ENCODE data around the gene SNX25. TPM values are rescaled to one million over a fixed set of nuclear protein-coding genes. Genes with fewer than 3 reads are reported as not detected.
"Not testable (repeated sequence)": the region's sequence is repeated elsewhere in the genome, so short reads cannot be mapped to it uniquely, and the experiment has no call there.

The SNX25 gene
- total RNA-seq, 2 experiments from 2014 or later, result 18.9 to 21.6 TPM

DNA sequence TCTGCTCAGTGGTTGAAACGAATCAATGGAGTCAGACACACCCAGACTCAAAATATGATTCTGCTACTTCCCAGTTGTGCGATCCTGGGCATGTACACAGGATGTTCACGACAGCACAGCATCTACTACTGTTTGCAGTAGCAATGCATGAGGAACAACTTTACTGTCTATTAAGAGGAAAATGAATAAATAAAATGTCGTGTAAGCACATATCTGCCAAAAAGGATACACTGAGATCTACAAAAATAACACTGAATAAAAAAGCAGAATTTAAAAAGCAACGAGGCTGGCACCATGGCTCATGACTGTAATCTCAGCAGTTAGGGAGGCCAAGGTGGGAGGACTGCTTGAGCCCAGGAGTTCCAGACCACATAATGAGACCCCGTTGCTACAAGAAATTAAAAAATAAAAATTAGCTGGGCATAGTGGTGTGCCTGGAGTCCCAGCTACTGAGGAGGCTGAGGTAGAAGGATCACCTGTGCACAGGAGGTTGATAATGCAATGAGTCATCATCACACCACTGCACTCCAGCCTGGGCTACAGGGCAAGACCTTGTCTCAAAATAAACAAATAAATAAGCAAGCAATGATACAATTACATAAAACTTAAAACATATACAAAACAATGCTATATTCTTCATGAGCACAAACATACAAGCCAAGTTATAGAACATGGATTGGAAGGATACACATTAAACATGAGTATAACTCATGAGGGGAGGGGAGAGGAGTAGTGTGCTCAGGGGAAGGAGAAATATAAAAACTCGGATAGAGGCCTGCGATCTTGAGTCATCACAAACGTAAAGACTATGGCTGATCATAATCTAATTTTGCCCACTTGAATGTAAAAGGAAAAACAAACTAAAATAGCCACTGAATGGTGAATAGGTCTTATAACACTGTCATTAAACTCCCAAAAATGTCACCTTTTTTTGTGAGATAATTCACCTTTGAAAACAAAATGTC lies 14.2 kb upstream of the SNX25 start:
- H3K27me3 Mint-ChIP-seq, result no peaks in the 10 kb centered on the region
- H3K27ac Mint-ChIP-seq, result no peak overlapping the region
- H3K4me1 Mint-ChIP-seq (ENCODE audit: low read depth), result peaks cover 33% of the 10 kb centered on the region
- no peak for DNase-seq
- intact Hi-C loops (cut with micrococcal nuclease), result no loop called here
- CTCF ChIA-PET, result interaction anchor here (2.1 kb wide), 1 partner anchor 11 kb away, joined by 14 read pairs; no protein-coding TSS in a partner anchor
- H3K4me3 Mint-ChIP-seq, result no peak overlapping the region
- peaks cover 23% of the 10 kb centered on the region for H3K36me3 Mint-ChIP-seq
- POLR2A ChIA-PET, result no interaction called here
- H3K9me3 Mint-ChIP-seq, result no peaks in the 10 kb centered on the region

DNA sequence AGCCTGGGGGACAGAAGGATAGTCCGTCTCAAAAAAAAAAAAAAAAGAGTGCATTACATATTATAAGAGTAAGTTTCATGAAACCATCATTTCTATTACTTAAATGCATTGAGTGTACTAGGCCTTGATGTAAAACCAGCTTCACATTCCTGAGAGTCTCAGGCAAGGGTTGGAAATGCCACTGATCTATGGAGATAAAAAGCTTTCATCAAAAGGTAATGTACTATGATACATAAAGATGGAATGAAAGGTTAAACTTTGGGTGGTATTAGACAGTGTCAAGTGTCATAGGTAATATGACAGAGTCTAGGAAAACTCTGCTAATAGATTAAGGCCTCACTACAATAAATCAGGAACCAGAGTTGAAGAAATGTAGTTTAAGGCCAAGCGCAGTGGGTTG lies 13.0 kb upstream of the SNX25 start:
- Mint-ChIP-seq H3K4me3 (no peak overlapping the region), H3K27me3 (no peaks in the 10 kb centered on the region), H3K4me1 (ENCODE audit: low read depth) (peaks cover 33% of the 10 kb centered on the region), H3K36me3 (peaks cover 15% of the 10 kb centered on the region), H3K9me3 (no peaks in the 10 kb centered on the region), H3K27ac (no peak overlapping the region)
- intact Hi-C loops (cut with micrococcal nuclease), result no loop called here
- DNase-seq, result no peak
- ChIA-PET CTCF (interaction anchor here (0.6 to 2.1 kb wide), 4 partner anchors 11 to 157 kb away, joined by 3 to 14 read pairs (median 3); no protein-coding TSS in a partner anchor), POLR2A (interaction anchor here (0.8 kb wide), 1 partner anchor 12 kb away, joined by 3 read pairs; no protein-coding TSS in a partner anchor)

- intact Hi-C loops (cut with micrococcal nuclease); POLR2A ChIA-PET: not testable (repeated sequence)
These were observed 11.2 kb upstream of the SNX25 start for GRCh38 chr4:185198189-185198588.

DNA sequence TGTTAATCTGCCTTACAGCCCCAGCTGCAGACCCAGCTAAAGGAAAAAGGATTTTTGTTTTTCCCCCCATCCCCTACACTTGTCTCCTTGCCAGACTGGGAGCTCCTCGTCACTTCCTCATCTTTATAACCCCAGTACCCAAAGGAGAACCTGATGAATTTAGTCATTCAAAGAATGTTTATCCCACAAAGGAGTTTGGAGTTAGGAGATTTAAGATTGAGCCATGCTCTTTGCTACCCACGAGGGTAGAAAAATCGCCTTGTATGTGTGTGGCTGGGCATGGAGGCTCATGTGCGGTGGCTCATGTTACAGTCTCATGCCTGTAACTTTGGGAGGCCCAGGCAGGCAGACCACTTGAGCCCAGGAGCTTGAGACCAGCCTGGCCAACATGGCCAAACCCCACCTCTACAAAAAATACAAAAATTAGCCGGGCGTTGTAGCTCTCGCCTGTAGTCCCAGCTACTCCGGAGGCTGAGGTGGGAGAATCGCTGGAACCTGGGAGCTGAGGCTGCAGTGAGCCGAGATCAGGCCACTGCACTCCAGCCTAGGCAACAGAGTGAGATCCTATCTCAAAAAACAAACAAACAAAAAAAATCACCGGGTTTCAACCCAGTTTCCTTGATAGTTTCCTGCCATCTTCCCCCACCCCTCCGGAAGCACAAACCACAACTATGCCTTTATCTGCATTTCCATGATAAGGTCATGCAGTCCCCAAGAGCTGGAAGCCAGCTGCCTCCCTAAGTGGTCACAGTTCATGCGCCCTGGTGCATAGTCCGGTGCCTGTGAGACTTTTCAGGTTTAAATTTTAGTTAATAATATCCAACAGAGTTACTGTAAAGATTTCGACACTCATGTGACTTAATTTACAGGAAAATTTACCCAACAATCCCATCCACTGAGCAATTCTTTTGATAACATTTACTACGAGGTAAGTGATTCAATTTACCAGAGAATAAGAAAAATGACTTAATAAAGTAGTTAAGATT lies 7.1 kb upstream of the SNX25 start:
- H3K4me3 Mint-ChIP-seq, result peak overlapping the region; percentile 94
- H3K36me3 Mint-ChIP-seq, result peaks cover 6% of the 10 kb centered on the region
- no peaks in the 10 kb centered on the region for H3K9me3 Mint-ChIP-seq
- POLR2A ChIA-PET, result interaction anchor here (0.6 kb wide), 1 partner anchor 30 kb away, joined by 3 read pairs; no protein-coding TSS in a partner anchor
- no peaks in the 10 kb centered on the region for H3K27me3 Mint-ChIP-seq
- peaks cover 51% of the 10 kb centered on the region for H3K4me1 Mint-ChIP-seq (ENCODE audit: low read depth)
- CTCF ChIA-PET, result interaction anchor here (1.2 to 2.7 kb wide), 2 partner anchors 16 to 18 kb away, joined by 3 to 13 read pairs; no protein-coding TSS in a partner anchor
- intact Hi-C loops (cut with micrococcal nuclease), result loop anchor here (2.0 to 10.0 kb wide), 6 partner anchors 50 to 993 kb away; partner anchors contain the start of genes CENPU and CYP4V2
- DNase-seq, result peak; percentile 52
- H3K27ac Mint-ChIP-seq, result peak overlapping the region; percentile 97

More at GRCh38 chr4:185198189-185198588, 11.2 kb upstream of the SNX25 start:
- not testable (repeated sequence) for H3K27ac Mint-ChIP-seq, DNase-seq, H3K4me3 Mint-ChIP-seq, H3K9me3 Mint-ChIP-seq, H3K27me3 Mint-ChIP-seq
- H3K36me3 Mint-ChIP-seq, result peaks cover 14% of the 10 kb centered on the region
- peaks cover 43% of the 10 kb centered on the region for H3K4me1 Mint-ChIP-seq (ENCODE audit: low read depth)
- CTCF ChIA-PET, result interaction anchor here (1.7 kb wide), 1 partner anchor 14 kb away, joined by 9 read pairs; no protein-coding TSS in a partner anchor

DNA sequence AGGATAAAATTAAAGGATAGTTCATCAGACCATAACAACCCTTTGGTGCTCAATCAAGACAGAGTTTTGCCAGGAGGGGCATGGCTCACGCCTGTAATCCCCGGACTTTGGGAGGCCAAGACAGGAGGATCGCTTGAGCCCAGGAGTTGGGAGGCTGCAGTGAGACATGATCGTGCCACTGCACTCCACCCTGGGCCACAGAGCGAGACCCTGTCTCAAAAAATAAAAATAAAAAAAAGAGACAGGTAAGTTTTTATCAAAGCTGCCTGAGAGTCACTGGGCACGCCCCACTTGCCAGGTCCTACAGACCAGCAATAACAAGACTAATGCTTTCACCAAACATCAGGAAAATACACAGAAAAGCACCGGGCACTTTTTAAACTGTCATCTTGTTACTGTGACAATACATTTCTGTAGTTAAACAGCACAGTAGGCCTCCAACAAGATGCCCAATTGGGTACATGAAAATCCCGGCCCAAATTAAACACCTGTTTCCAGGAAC lies 6.4 kb upstream of the SNX25 start:
- Mint-ChIP-seq H3K27ac (peak overlapping the region; percentile 97), H3K27me3 (no peaks in the 10 kb centered on the region), H3K9me3 (no peaks in the 10 kb centered on the region), H3K4me3 (peak overlapping the region; percentile 94), H3K4me1 (ENCODE audit: low read depth) (peaks cover 48% of the 10 kb centered on the region), H3K36me3 (peaks cover 6% of the 10 kb centered on the region)
- peak; percentile 33 for DNase-seq
- intact Hi-C loops (cut with micrococcal nuclease), result loop anchor here (2.0 to 10.0 kb wide), 6 partner anchors 49 to 992 kb away; partner anchors contain the start of genes CENPU and CYP4V2
- POLR2A ChIA-PET, result no interaction called here
- CTCF ChIA-PET, result interaction anchor here (1.2 to 2.7 kb wide), 2 partner anchors 16 to 19 kb away, joined by 3 to 13 read pairs; no protein-coding TSS in a partner anchor

DNA sequence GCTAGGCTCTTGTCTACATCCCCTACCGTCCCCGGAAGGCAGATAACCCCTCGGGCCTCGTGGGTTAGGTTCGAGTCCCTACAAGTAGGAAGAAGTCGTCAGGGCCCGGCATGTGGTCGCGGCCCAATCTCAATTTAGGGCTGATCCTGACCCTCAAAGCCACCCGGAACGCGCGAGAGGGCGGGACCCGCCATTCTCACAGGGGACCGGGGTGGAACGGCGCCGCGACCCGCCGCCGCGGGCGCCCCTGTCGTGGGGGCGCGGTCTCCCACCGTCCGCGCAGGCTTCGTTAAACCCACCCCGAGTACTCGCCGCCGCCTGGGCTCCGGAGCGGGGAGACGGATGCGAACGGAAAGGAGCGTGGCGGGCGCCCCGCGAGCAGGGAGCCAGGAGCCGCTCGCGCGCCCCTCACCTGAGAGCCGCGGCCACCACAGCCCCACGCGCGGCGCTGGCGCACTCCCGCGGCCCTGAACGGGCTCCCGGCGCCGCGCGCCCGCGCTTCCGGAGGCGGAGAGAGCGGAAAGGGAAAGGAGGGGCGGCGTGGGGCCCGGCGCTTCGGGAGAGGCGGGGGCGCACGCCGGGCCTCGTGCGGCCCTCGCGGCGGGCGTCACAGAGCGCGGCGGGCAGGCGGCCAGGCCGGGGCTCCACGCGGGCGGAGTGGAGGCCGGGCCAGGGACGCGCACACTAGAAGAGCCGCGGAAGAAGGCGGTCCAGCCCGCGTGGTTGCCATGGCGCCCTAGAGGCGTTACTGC lies 5.7 kb upstream of the SNX25 start, which contains the start of gene CFAP97:
Gene CFAP97, minus strand, starts transcription at position 515 of the 752 bp plus-strand sequence. CDS start 12,804 bp downstream, outside the sequence.
- H3K4me1 Mint-ChIP-seq (ENCODE audit: low read depth), result peaks cover 48% of the 10 kb centered on the region
- H3K27me3 Mint-ChIP-seq, result no peaks in the 10 kb centered on the region
- peaks cover 6% of the 10 kb centered on the region for H3K36me3 Mint-ChIP-seq
- peak within 1 kb of the TSS; percentile 94 for H3K4me3 Mint-ChIP-seq
- H3K9me3 Mint-ChIP-seq, result no peaks in the 10 kb centered on the region
- DNase-seq, result peak; percentile 81
- intact Hi-C loops (cut with micrococcal nuclease), result loop anchor here (1.0 to 10.0 kb wide), 10 partner anchors 39 to 991 kb away; partner anchors contain the start of genes CCDC110, CENPU, CYP4V2 and LRP2BP
- ChIA-PET CTCF (interaction anchor here (1.0 kb wide), 1 partner anchor 20 kb away, joined by 3 read pairs; no protein-coding TSS in a partner anchor), POLR2A (interaction anchor here (1.1 kb wide), 1 partner anchor 192 kb away, joined by 4 read pairs; the partner anchor contains the start of genes ANKRD37 and LRP2BP)
- peak within 1 kb of the TSS; percentile 97 for H3K27ac Mint-ChIP-seq

DNA sequence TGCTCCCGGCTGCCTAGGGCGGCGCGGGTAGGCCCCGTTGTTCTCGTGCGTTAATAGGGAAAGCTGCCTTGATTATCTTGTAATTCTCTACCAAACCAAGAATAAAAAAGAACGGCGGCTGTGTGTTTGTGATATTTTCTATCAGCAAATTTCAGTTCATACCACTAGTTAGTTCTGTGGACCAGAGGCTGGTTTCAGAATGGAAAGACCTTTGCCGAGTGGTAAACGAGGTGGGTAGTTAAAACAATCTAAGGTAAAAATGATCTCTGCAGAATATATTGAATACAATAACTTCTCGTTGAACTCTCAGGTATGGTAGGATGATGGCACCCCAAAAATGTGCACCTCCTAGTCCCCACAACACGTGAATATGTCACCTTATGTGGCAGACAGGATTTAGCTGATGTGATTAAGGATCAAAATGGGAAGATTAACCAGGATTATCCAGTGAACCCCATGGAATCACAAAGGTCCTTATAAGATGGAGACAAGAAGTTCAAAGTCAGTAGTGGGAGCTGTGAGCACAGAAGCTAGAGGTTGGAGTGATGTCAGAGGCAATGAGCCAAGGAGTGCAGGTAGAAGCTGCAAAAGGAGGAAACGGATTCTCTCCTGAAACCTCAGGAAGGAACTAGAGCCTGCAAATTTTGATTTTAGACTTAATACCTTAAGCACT lies 5.0 kb upstream of the SNX25 start:
- ChIA-PET CTCF (interaction anchor here (0.7 to 1.1 kb wide), 3 partner anchors 12 to 191 kb away, joined by 3 read pairs; partner anchors contain the start of gene LRP2BP), POLR2A (interaction anchor here (1.1 kb wide), 1 partner anchor 192 kb away, joined by 4 read pairs; the partner anchor contains the start of genes ANKRD37 and LRP2BP)
- no peak for DNase-seq
- Mint-ChIP-seq H3K27ac (peak overlapping the region; percentile 85), H3K4me1 (ENCODE audit: low read depth) (peaks cover 53% of the 10 kb centered on the region), H3K9me3 (no peaks in the 10 kb centered on the region), H3K36me3 (peaks cover 6% of the 10 kb centered on the region), H3K4me3 (peak overlapping the region; percentile 94), H3K27me3 (no peaks in the 10 kb centered on the region)
- intact Hi-C loops (cut with micrococcal nuclease), result loop anchor here (1.0 to 10.0 kb wide), 9 partner anchors 40 to 990 kb away; partner anchors contain the start of genes CCDC110, CENPU, CYP4V2 and LRP2BP

DNA sequence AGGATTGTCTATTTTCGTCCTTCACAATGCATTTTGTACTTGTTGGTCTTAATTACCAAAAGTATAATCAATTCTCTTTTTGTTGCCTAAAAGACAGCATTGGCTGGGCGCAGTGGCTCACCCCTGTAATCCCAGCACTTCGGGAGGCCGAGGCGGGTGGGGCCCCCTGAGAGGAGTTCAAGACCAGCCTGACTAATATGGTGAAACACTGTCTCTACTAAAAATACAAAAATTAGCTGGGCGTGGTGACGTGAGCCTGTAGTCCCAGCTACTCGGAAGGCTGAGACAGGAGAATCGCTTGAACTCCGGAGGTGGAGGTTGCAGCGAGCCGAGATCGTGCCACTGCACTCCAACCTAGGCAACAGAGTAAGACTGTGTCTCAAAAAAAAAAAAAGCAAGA lies 4.3 kb upstream of the SNX25 start:
- Mint-ChIP-seq H3K27ac (peak overlapping the region; percentile 85), H3K4me1 (ENCODE audit: low read depth) (peaks cover 48% of the 10 kb centered on the region), H3K4me3 (peak overlapping the region; percentile 94)
- H3K9me3 Mint-ChIP-seq, POLR2A ChIA-PET, H3K27me3 Mint-ChIP-seq, H3K36me3 Mint-ChIP-seq: not testable (repeated sequence)
- peak; percentile 25 for DNase-seq
- CTCF ChIA-PET, result interaction anchor here (0.7 to 1.1 kb wide), 2 partner anchors 12 to 190 kb away, joined by 3 read pairs; partner anchors contain the start of gene LRP2BP
- intact Hi-C loops (cut with micrococcal nuclease), result loop anchor here (2.0 to 10.0 kb wide), 2 partner anchors 40 to 990 kb away; partner anchors contain the start of gene CYP4V2

- intact Hi-C loops (cut with micrococcal nuclease), result loop anchor here (2.0 to 10.0 kb wide), 2 partner anchors 41 to 989 kb away; partner anchors contain the start of gene CYP4V2
- Mint-ChIP-seq H3K4me3 (no peak overlapping the region), H3K4me1 (ENCODE audit: low read depth) (peaks cover 44% of the 10 kb centered on the region), H3K9me3 (no peaks in the 10 kb centered on the region), H3K36me3 (peaks cover 2% of the 10 kb centered on the region), H3K27ac (no peak overlapping the region), H3K27me3 (no peaks in the 10 kb centered on the region)
- ChIA-PET POLR2A (no interaction called here), CTCF (interaction anchor here (1.1 kb wide), 1 partner anchor 189 kb away, joined by 3 read pairs; the partner anchor contains the start of gene LRP2BP)
- no peak for DNase-seq
These were observed 3.6 kb upstream of the SNX25 start for GRCh38 chr4:185205697-185206342.

All from activated CD4-positive, alpha-beta memory T cell treated with anti-CD3 and anti-CD28 coated beads for 36 hours (primary cell).